K562 (cell line): Measurements from ENCODE around the gene CIAO2B. TPM values are rescaled to one million over a fixed set of nuclear protein-coding genes. Genes with fewer than 3 reads are reported as not detected.

Source experiments
- CHD2 ChIP-seq: IDR thresholded peaks from 2 replicates; pipeline ENCODE4 v1.6.1; 2011; ENCODE audit warnings: low read depth, low read length
- CTCFL ChIP-seq: IDR thresholded peaks from 2 replicates; pipeline ENCODE4 v1.6.1; 2011; ENCODE audit warnings: borderline replicate concordance, low read depth, mild to moderate bottlenecking, moderate library complexity, low read length; ENCODE audit not compliant: insufficient read depth, poor library complexity, severe bottlenecking
- DDX20 ChIP-seq: fragments of 450-650 bp; IDR thresholded peaks from 2 replicates; pipeline ENCODE4 v1.6.1; 2016; ENCODE audit warnings: missing genetic modification characterization, low read depth, mild to moderate bottlenecking, missing compliant biosample characterization, moderate library complexity
- DEAF1 ChIP-seq: fragments of 450-650 bp; formaldehyde crosslinking; IDR thresholded peaks from 2 replicates; pipeline ENCODE4 v1.4.0; 2020; ENCODE audit warnings: mild to moderate bottlenecking, moderate library complexity
- DNMT1 ChIP-seq: fragments of 450-650 bp; IDR thresholded peaks from 2 replicates; pipeline ENCODE4 v1.6.1; 2016; ENCODE audit warnings: antibody characterized with exemption, mild to moderate bottlenecking
- FOXJ3 ChIP-seq: sonication (generic); formaldehyde crosslinking; IDR thresholded peaks from 2 replicates; pipeline ENCODE4 v1.4.0; 2020; ENCODE audit warnings: mild to moderate bottlenecking, missing genetic modification reagents
- MAZ ChIP-seq, 2 experiments: fragments of 450-650 bp in 1 of 2; sonication (generic) in 1 of 2; formaldehyde crosslinking; IDR thresholded peaks in 1 of 2; conservative IDR thresholded peaks in 1 of 2; 2 replicates each; pipeline versions ENCODE4 v1.4.0 to v1.5.0; 2020; ENCODE audit warnings: mild to moderate bottlenecking in 1 of 2, missing genetic modification reagents in 1 of 2
- MTA3 ChIP-seq: fragments of 450-650 bp; formaldehyde crosslinking; IDR thresholded peaks from 2 replicates; pipeline ENCODE4 v1.6.1; 2017; ENCODE audit warnings: mild to moderate bottlenecking, borderline replicate concordance
- NCOA4 ChIP-seq: fragments of 450-650 bp; IDR thresholded peaks from 2 replicates; pipeline ENCODE4 v1.6.1; 2018; ENCODE audit warnings: mild to moderate bottlenecking; ENCODE audit not compliant: partially characterized antibody
- PREB ChIP-seq: sonication (generic); formaldehyde crosslinking; IDR thresholded peaks from 2 replicates; pipeline ENCODE4 v1.8.1; 2023; ENCODE audit warnings: mild to moderate bottlenecking, missing genetic modification reagents
- RAD21 ChIP-seq, 2 experiments: fragments of 250-450 bp in 1 of 2; fragments of 450-650 bp in 1 of 2; sonication (Bioruptor Pico) in 1 of 2; formaldehyde crosslinking in 1 of 2; IDR thresholded peaks in 1 of 2; conservative IDR thresholded peaks in 1 of 2; 2 replicates each; pipeline versions ENCODE4 v1.4.0 to v1.8.0; 2020 to 2022; ENCODE audit warnings: mild to moderate bottlenecking in 2 of 2, moderate library complexity in 1 of 2
- SRSF7 ChIP-seq: fragments of 200-400 bp; formaldehyde crosslinking; optimal IDR thresholded peaks from 2 replicates; pipeline ENCODE3; 2017; ENCODE audit warnings: mild to moderate bottlenecking, low read depth, low read length
- TBL1XR1 ChIP-seq, 2 experiments: IDR thresholded peaks; 2 replicates each; pipeline ENCODE4 v1.6.1; 2012; ENCODE audit warnings: improper control_type of control experiment in 2 of 2, low read length in 2 of 2, mild to moderate bottlenecking in 1 of 2
- ZBTB33 ChIP-seq: sonication (generic); formaldehyde crosslinking; IDR thresholded peaks from 2 replicates; pipeline ENCODE4 v1.8.1; 2023; ENCODE audit warnings: mild to moderate bottlenecking, missing genetic modification reagents
- ZNF140 ChIP-seq: fragments of 250-450 bp; sonication (Bioruptor Pico); IDR thresholded peaks from 2 replicates; pipeline ENCODE4 v1.8.0; 2021; ENCODE audit warnings: moderate library complexity, mild to moderate bottlenecking, inconsistent platforms
- ZNF212 ChIP-seq: fragments of 450-650 bp; formaldehyde crosslinking; IDR thresholded peaks from 2 replicates; pipeline ENCODE4 v1.4.0; 2020; ENCODE audit warnings: mild to moderate bottlenecking
- ZNF239 ChIP-seq: fragments of 250-450 bp; sonication (Bioruptor Pico); IDR thresholded peaks from 2 replicates; pipeline ENCODE4 v1.4.0; 2020; ENCODE audit warnings: mild to moderate bottlenecking
- ZNF316 ChIP-seq: fragments of 450-650 bp; IDR thresholded peaks from 2 replicates; pipeline ENCODE4 v1.6.1; 2016
- ZNF511 ChIP-seq: sonication (generic); formaldehyde crosslinking; IDR thresholded peaks from 2 replicates; pipeline ENCODE4 v1.8.0; 2022; ENCODE audit warnings: mild to moderate bottlenecking, missing genetic modification reagents
- ZNF561 ChIP-seq: fragments of 450-650 bp; formaldehyde crosslinking; conservative IDR thresholded peaks from 2 replicates; pipeline ENCODE4 v1.4.0; 2020; ENCODE audit warnings: mild to moderate bottlenecking, moderate library complexity
- polyA plus RNA-seq, 8 experiments: library from polyadenylated mRNA; depleted of rRNA in 4 of 8; stranded (reverse) in 5 of 8; unstranded in 3 of 8; fragments of >200 nt; fragmentation: Nextera tagmentation in 2 of 8; fragmentation: Illumina TruSeq in 1 of 8; extraction: Ambion mirVana in 2 of 8; extraction: Trizol in 1 of 8; gene quantifications; 2 replicates each; pipeline versions ENCODE4 v1.2.1 to v1.2.3, GENCODE V29; 2011 to 2014; ENCODE audit warnings: inconsistent platforms in 1 of 8, missing spikeins in 1 of 8
- total RNA-seq, 7 experiments: library from RNA; depleted of rRNA in 6 of 7; stranded (reverse); fragments of >200 nt in 6 of 7; fragmentation: Illumina TruSeq in 2 of 7; extraction: Trizol in 2 of 7; gene quantifications; 2 replicates each; pipeline versions ENCODE4 v1.2.1 to v1.2.3, GENCODE V29; 2011 to 2021; ENCODE audit warnings: low replicate concordance in 1 of 7

CIAO2B gene
- total and polyA plus RNA-seq, 9 of the 15 experiments (the other 6 are each of a cell fraction or from before 2014, with no cell fraction given): 86.8 to 182 (median 113) TPM

GRCh38 chr16:66924527-66925321 lies 9.5 kb downstream of the CIAO2B start (continued):
- peak; percentile 90 for TF ChIP-seq CTCFL
- TF ChIP-seq DNMT1: no peak
- TF ChIP-seq MAZ (CRISPR knock-in tag; conservative IDR thresholded peaks at IDR 0.05 in 1 of 2, IDR thresholded peaks at IDR 0.05 in 1 of 2): peak; percentile 74 to 94; a peak in 3 of 4 replicates
- TF ChIP-seq PREB: no peak
- TF ChIP-seq SRSF7: no peak
- TF ChIP-seq CHD2: no peak
- no peak for TF ChIP-seq NCOA4
- TF ChIP-seq ZNF239 (CRISPR knock-in tag): no peak
- TF ChIP-seq DEAF1: no peak
- TF ChIP-seq FOXJ3 (CRISPR knock-in tag): no peak
- TF ChIP-seq ZNF140 (CRISPR knock-in tag): no peak
- no peak; the same call in 1 of the 2 replicates for TF ChIP-seq ZBTB33 (CRISPR knock-in tag)
- TF ChIP-seq ZNF511: no peak
- TF ChIP-seq ZNF561: no peak
- TF ChIP-seq MTA3: no peak
- no peak for TF ChIP-seq ZNF212
- TF ChIP-seq RAD21 (CRISPR knock-in tag; conservative IDR thresholded peaks at IDR 0.05 in 1 of 2, IDR thresholded peaks at IDR 0.05 in 1 of 2): peak in 1 of 2 experiments; percentile 66; a peak in 3 of 4 replicates
- no peak for TF ChIP-seq ZNF316
- no peak for TF ChIP-seq TBL1XR1 (IDR thresholded peaks at IDR 0.05; ENCODE audit: low read length in 2 of 2)
- TF ChIP-seq DDX20 (tag): no peak
